ENCODE data around the gene UROC1. TPM values are rescaled to one million over a fixed set of nuclear protein-coding genes. Genes with fewer than 3 reads are reported as not detected.
A peak's percentile ranks its signal among the peaks of the same experiment; 100 is the strongest.

Gene UROC1
- total and polyA plus RNA-seq, 2 donors (not counting 1 experiment from before 2014, with no cell fraction given) = not detected

GRCh38 chr3:126501736-126502135 lies 15.8 kb downstream of the UROC1 start:
- Histone ChIP-seq H3K4me2 (replicated peaks; ENCODE audit: low read depth, low read length, poor library complexity, severe bottlenecking) (peak overlapping the region; percentile 12), H2AFZ (ENCODE audit: insufficient read depth, low read depth, low read length, poor library complexity, severe bottlenecking) (peak overlapping the region; percentile 11), H3K79me2 (ENCODE audit: control insufficient read depth, insufficient read depth, low read length) (no peaks in the 10 kb centered on the region), H3K27ac (ENCODE audit: low read length in 2 of 2) (no peak overlapping the region), H3K4me3 (ENCODE audit: control extremely low read depth in 1 of 5, extremely low read depth in 1 of 5, insufficient read depth in 1 of 5, low read depth in 2 of 5, low read length in 4 of 5) (no peak overlapping the region), H3K9ac (ENCODE audit: low read length) (no peak overlapping the region), H3K4me1 (ENCODE audit: control insufficient read depth in 2 of 2, insufficient read depth in 2 of 2, low read length in 2 of 2) (peaks cover 0 to 12% of the 10 kb centered on the region in 2 donors), H4K20me1 (ENCODE audit: control insufficient read depth, insufficient read depth, low read length, poor library complexity, severe bottlenecking) (no peaks in the 10 kb centered on the region), H3K36me3 (replicated peaks in 1 of 2; ENCODE audit: control extremely low read depth in 1 of 2, control insufficient read depth in 1 of 2, extremely low read depth in 1 of 2, insufficient read depth in 2 of 2, low read length in 1 of 2) (no peaks in the 10 kb centered on the region), H3K27me3 (replicated peaks in 1 of 4; ENCODE audit: control extremely low read depth in 1 of 4, control insufficient read depth in 3 of 4, insufficient read depth in 4 of 4, low read length in 3 of 4) (no peaks in the 10 kb centered on the region), H3K9me3 (ENCODE audit: control extremely low read depth in 1 of 3, control insufficient read depth in 2 of 3, insufficient read depth in 1 of 3, low read length in 2 of 3) (no peaks in the 10 kb centered on the region)
- DNase-seq (no peak), ATAC-seq (ENCODE audit: low read depth) (no peak)
- H3K9me3 Mint-ChIP-seq (ENCODE audit: insufficient read depth) = no peaks in the 10 kb centered on the region
- H3K4me1 Mint-ChIP-seq = peaks cover 4% of the 10 kb centered on the region
- no peak overlapping the region for H3K27ac Mint-ChIP-seq
- ChIA-PET CTCF (interaction anchor here (0.5 kb wide), 1 partner anchor 11 kb away, joined by 3 read pairs; no protein-coding TSS in a partner anchor), POLR2A (no interaction called here)
- no peak overlapping the region for H3K4me3 Mint-ChIP-seq
- TF ChIP-seq, protein P1, sequence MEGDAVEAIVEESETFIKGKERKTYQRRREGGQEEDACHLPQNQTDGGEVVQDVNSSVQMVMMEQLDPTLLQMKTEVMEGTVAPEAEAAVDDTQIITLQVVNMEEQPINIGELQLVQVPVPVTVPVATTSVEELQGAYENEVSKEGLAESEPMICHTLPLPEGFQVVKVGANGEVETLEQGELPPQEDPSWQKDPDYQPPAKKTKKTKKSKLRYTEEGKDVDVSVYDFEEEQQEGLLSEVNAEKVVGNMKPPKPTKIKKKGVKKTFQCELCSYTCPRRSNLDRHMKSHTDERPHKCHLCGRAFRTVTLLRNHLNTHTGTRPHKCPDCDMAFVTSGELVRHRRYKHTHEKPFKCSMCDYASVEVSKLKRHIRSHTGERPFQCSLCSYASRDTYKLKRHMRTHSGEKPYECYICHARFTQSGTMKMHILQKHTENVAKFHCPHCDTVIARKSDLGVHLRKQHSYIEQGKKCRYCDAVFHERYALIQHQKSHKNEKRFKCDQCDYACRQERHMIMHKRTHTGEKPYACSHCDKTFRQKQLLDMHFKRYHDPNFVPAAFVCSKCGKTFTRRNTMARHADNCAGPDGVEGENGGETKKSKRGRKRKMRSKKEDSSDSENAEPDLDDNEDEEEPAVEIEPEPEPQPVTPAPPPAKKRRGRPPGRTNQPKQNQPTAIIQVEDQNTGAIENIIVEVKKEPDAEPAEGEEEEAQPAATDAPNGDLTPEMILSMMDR (IDR thresholded peaks at IDR 0.05) = no peak
- TF ChIP-seq EZH2 (IDR thresholded peaks at IDR 0.05; ENCODE audit: borderline replicate concordance, insufficient read depth, low read depth, low read length, poor library complexity, severe bottlenecking) = no peak
- WGBS (ENCODE audit: insufficient coverage) = 28% methylated on average over 7 of the region's 7 CpGs
- intact Hi-C loops (cut with micrococcal nuclease) = no loop called here
- H3K27me3 Mint-ChIP-seq = peaks cover 10% of the 10 kb centered on the region

GRCh38 chr3:126501054-126501453 lies 16.5 kb downstream of the UROC1 start:
- no peak overlapping the region for H3K4me3 Mint-ChIP-seq
- H2AFZ ChIP-seq (ENCODE audit: insufficient read depth, low read depth, low read length, poor library complexity, severe bottlenecking) = no peak overlapping the region
- CTCF ChIA-PET = no interaction called here

More at GRCh38 chr3:126501054-126501453, 16.5 kb downstream of the UROC1 start:
- Mint-ChIP-seq H3K27ac (no peak overlapping the region), H3K27me3 (peaks cover 10% of the 10 kb centered on the region), H3K4me1 (peaks cover 4% of the 10 kb centered on the region), H3K9me3 (ENCODE audit: insufficient read depth) (no peaks in the 10 kb centered on the region)
- Histone ChIP-seq H3K27ac (ENCODE audit: low read length in 2 of 2) (no peak overlapping the region), H3K36me3 (replicated peaks in 1 of 2; ENCODE audit: control extremely low read depth in 1 of 2, control insufficient read depth in 1 of 2, extremely low read depth in 1 of 2, insufficient read depth in 2 of 2, low read length in 1 of 2) (no peaks in the 10 kb centered on the region), H3K4me3 (ENCODE audit: control extremely low read depth in 1 of 5, extremely low read depth in 1 of 5, insufficient read depth in 1 of 5, low read depth in 2 of 5, low read length in 4 of 5) (no peak overlapping the region), H3K4me1 (ENCODE audit: control insufficient read depth in 2 of 2, insufficient read depth in 2 of 2, low read length in 2 of 2) (peaks cover 0 to 12% of the 10 kb centered on the region in 2 donors), H3K79me2 (ENCODE audit: control insufficient read depth, insufficient read depth, low read length) (no peaks in the 10 kb centered on the region), H3K9me3 (ENCODE audit: control extremely low read depth in 1 of 3, control insufficient read depth in 2 of 3, insufficient read depth in 1 of 3, low read length in 2 of 3) (no peaks in the 10 kb centered on the region), H3K9ac (ENCODE audit: low read length) (no peak overlapping the region), H3K27me3 (replicated peaks in 1 of 4; ENCODE audit: control extremely low read depth in 1 of 4, control insufficient read depth in 3 of 4, insufficient read depth in 4 of 4, low read length in 3 of 4) (no peaks in the 10 kb centered on the region), H4K20me1 (ENCODE audit: control insufficient read depth, insufficient read depth, low read length, poor library complexity, severe bottlenecking) (no peaks in the 10 kb centered on the region), H3K4me2 (replicated peaks; ENCODE audit: low read depth, low read length, poor library complexity, severe bottlenecking) (no peak overlapping the region)
- intact Hi-C loops (cut with micrococcal nuclease) = no loop called here
- ATAC-seq (ENCODE audit: low read depth) = no peak
- WGBS (ENCODE audit: insufficient coverage) = 72% methylated on average over 5 of the region's 5 CpGs
- POLR2A ChIA-PET = no interaction called here
- DNase-seq = no peak
- TF ChIP-seq, protein P1 (IDR thresholded peaks at IDR 0.05) = no peak
- no peak for TF ChIP-seq EZH2 (IDR thresholded peaks at IDR 0.05; ENCODE audit: borderline replicate concordance, insufficient read depth, low read depth, low read length, poor library complexity, severe bottlenecking)
